ENCODE results near the gene TTLL7.

GRCh38 chr1:83819436-83819835 lies 179.5 kb downstream of the TTLL7 start:
- TF ChIP-seq, protein P1, sequence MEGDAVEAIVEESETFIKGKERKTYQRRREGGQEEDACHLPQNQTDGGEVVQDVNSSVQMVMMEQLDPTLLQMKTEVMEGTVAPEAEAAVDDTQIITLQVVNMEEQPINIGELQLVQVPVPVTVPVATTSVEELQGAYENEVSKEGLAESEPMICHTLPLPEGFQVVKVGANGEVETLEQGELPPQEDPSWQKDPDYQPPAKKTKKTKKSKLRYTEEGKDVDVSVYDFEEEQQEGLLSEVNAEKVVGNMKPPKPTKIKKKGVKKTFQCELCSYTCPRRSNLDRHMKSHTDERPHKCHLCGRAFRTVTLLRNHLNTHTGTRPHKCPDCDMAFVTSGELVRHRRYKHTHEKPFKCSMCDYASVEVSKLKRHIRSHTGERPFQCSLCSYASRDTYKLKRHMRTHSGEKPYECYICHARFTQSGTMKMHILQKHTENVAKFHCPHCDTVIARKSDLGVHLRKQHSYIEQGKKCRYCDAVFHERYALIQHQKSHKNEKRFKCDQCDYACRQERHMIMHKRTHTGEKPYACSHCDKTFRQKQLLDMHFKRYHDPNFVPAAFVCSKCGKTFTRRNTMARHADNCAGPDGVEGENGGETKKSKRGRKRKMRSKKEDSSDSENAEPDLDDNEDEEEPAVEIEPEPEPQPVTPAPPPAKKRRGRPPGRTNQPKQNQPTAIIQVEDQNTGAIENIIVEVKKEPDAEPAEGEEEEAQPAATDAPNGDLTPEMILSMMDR (IDR thresholded peaks at IDR 0.05; ENCODE audit: poor library complexity, severe bottlenecking): no peak
- no peak for TF ChIP-seq SMC3 (conservative IDR thresholded peaks at IDR 0.05; ENCODE audit: poor library complexity)
- TF ChIP-seq TAF1 (IDR thresholded peaks at IDR 0.05; ENCODE audit: low read depth): no peak
- no peak for TF ChIP-seq POLR2AphosphoS5 (IDR thresholded peaks at IDR 0.05)
- TF ChIP-seq RAD21 (conservative IDR thresholded peaks at IDR 0.05): no peak
- TF ChIP-seq EZH2 (IDR thresholded peaks at IDR 0.05; ENCODE audit: borderline replicate concordance, insufficient read depth, low read length, poor library complexity, severe bottlenecking): no peak
- TF ChIP-seq, protein P2, sequence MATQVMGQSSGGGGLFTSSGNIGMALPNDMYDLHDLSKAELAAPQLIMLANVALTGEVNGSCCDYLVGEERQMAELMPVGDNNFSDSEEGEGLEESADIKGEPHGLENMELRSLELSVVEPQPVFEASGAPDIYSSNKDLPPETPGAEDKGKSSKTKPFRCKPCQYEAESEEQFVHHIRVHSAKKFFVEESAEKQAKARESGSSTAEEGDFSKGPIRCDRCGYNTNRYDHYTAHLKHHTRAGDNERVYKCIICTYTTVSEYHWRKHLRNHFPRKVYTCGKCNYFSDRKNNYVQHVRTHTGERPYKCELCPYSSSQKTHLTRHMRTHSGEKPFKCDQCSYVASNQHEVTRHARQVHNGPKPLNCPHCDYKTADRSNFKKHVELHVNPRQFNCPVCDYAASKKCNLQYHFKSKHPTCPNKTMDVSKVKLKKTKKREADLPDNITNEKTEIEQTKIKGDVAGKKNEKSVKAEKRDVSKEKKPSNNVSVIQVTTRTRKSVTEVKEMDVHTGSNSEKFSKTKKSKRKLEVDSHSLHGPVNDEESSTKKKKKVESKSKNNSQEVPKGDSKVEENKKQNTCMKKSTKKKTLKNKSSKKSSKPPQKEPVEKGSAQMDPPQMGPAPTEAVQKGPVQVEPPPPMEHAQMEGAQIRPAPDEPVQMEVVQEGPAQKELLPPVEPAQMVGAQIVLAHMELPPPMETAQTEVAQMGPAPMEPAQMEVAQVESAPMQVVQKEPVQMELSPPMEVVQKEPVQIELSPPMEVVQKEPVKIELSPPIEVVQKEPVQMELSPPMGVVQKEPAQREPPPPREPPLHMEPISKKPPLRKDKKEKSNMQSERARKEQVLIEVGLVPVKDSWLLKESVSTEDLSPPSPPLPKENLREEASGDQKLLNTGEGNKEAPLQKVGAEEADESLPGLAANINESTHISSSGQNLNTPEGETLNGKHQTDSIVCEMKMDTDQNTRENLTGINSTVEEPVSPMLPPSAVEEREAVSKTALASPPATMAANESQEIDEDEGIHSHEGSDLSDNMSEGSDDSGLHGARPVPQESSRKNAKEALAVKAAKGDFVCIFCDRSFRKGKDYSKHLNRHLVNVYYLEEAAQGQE (IDR thresholded peaks at IDR 0.05; ENCODE audit: borderline replicate concordance): no peak
- TF ChIP-seq MXI1 (conservative IDR thresholded peaks at IDR 0.05; ENCODE audit: poor library complexity, severe bottlenecking): no peak
- no peak for TF ChIP-seq EP300 (conservative IDR thresholded peaks at IDR 0.05; ENCODE audit: poor library complexity, severe bottlenecking)
